ENCODE measurements around the gene HARBI1.

The HARBI1 gene

GRCh38 chr11:46560300-46560991 is 56.6 kb downstream of the HARBI1 start:
- no peak for TF ChIP-seq POLR2AphosphoS5 (IDR thresholded peaks at IDR 0.05; ENCODE audit: low read depth, low read length)
- no peak for TF ChIP-seq SIN3A (IDR thresholded peaks at IDR 0.05; ENCODE audit: borderline replicate concordance, insufficient read depth, low read length)
- no peak for TF ChIP-seq REST (IDR thresholded peaks at IDR 0.05; ENCODE audit: insufficient read depth in 1 of 2, low read depth in 2 of 2, low read length in 2 of 2)
- no peak for TF ChIP-seq FOXP2 (optimal IDR thresholded peaks at IDR 0.05; ENCODE audit: borderline replicate concordance, extremely low read depth, extremely low read length, insufficient read depth)
- TF ChIP-seq TAF1 (IDR thresholded peaks at IDR 0.05; ENCODE audit: borderline replicate concordance, insufficient read depth, low read length) = no peak

GRCh38 chr11:46559815-46560214 is 57.2 kb downstream of the HARBI1 start:
- TF ChIP-seq FOXP2 (optimal IDR thresholded peaks at IDR 0.05; ENCODE audit: borderline replicate concordance, extremely low read depth, extremely low read length, insufficient read depth) = no peak
- no peak for TF ChIP-seq SIN3A (IDR thresholded peaks at IDR 0.05; ENCODE audit: borderline replicate concordance, insufficient read depth, low read length)
- TF ChIP-seq POLR2AphosphoS5 (IDR thresholded peaks at IDR 0.05; ENCODE audit: low read depth, low read length) = no peak
- TF ChIP-seq TAF1 (IDR thresholded peaks at IDR 0.05; ENCODE audit: borderline replicate concordance, insufficient read depth, low read length) = no peak
- no peak for TF ChIP-seq REST (IDR thresholded peaks at IDR 0.05; ENCODE audit: insufficient read depth in 1 of 2, low read depth in 2 of 2, low read length in 2 of 2)

- no peak for TF ChIP-seq FOXP2 (optimal IDR thresholded peaks at IDR 0.05; ENCODE audit: borderline replicate concordance, extremely low read depth, extremely low read length, insufficient read depth)
- TF ChIP-seq POLR2AphosphoS5 (IDR thresholded peaks at IDR 0.05; ENCODE audit: low read depth, low read length) = no peak
- TF ChIP-seq REST (IDR thresholded peaks at IDR 0.05; ENCODE audit: insufficient read depth in 1 of 2, low read depth in 2 of 2, low read length in 2 of 2) = no peak
- no peak for TF ChIP-seq SIN3A (IDR thresholded peaks at IDR 0.05; ENCODE audit: borderline replicate concordance, insufficient read depth, low read length)
- TF ChIP-seq TAF1 (IDR thresholded peaks at IDR 0.05; ENCODE audit: borderline replicate concordance, insufficient read depth, low read length) = no peak
These were observed 59.3 kb downstream of the HARBI1 start for GRCh38 chr11:46557684-46558151.

GRCh38 chr11:46555267-46556054 is 61.6 kb downstream of the HARBI1 start:
- no peak for TF ChIP-seq TAF1 (IDR thresholded peaks at IDR 0.05; ENCODE audit: borderline replicate concordance, insufficient read depth, low read length)
- TF ChIP-seq SIN3A (IDR thresholded peaks at IDR 0.05; ENCODE audit: borderline replicate concordance, insufficient read depth, low read length) = no peak
- no peak for TF ChIP-seq FOXP2 (optimal IDR thresholded peaks at IDR 0.05; ENCODE audit: borderline replicate concordance, extremely low read depth, extremely low read length, insufficient read depth)
- TF ChIP-seq POLR2AphosphoS5 (IDR thresholded peaks at IDR 0.05; ENCODE audit: low read depth, low read length) = no peak
- TF ChIP-seq REST (IDR thresholded peaks at IDR 0.05; ENCODE audit: insufficient read depth in 1 of 2, low read depth in 2 of 2, low read length in 2 of 2) = no peak

Data from PFSK-1 (cell line).